ENCODE data around the gene CYP19A1.

DNA sequence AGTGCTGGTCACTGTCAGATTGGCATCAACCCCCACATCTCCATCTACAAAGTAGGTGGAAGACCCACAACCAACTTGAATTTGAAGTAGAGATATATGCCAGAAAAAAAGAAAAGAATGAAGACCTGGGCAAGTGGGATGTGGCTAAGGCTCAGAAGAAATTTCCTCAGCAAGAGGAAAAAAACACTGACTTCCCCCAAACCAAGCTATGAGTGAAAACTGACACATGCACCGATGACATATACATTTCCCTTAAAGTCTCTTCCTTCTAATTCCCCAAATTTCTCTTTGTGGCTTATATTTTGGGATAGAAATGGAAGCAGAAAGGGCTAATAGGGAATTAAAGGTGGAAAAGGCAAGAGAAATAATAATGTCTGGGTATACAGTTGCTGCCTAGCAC lies 59.0 kb downstream of the CYP19A1 start:
- no peak for TF ChIP-seq MAX (IDR thresholded peaks at IDR 0.05)
- TF ChIP-seq NRF1 (IDR thresholded peaks at IDR 0.05; ENCODE audit: low read depth, low read length), result no peak
- TF ChIP-seq CTCF (IDR thresholded peaks at IDR 0.05; ENCODE audit: control extremely low read depth in 1 of 3, insufficient read depth in 1 of 3, low read depth in 1 of 3, low read length in 3 of 3), result no peak
- no peak for TF ChIP-seq FOSL1 (IDR thresholded peaks at IDR 0.05; ENCODE audit: insufficient read depth, low read depth, low read length)
